GM23248 (cell line): ENCODE data around the gene NAPEPLD.

ENCODE experiments used
- EZH2 ChIP-seq: fragments of 200-600 bp; sonication (generic); IDR thresholded peaks from 2 replicates; pipeline ENCODE4 v1.6.1; 2018; ENCODE audit warnings: antibody characterized with exemption, mild to moderate bottlenecking; ENCODE audit not compliant: insufficient read depth, poor library complexity, severe bottlenecking
- EZH2phosphoT487 ChIP-seq: fragments of 200-600 bp; sonication (generic); IDR thresholded peaks from 2 replicates; pipeline ENCODE4 v1.6.1; 2018; ENCODE audit warnings: antibody characterized with exemption, moderate library complexity, mild to moderate bottlenecking, low read depth; ENCODE audit not compliant: insufficient read depth

- TF ChIP-seq EZH2phosphoT487 (no peak), EZH2 (no peak)
These were observed 5.0 kb downstream of the NAPEPLD start for GRCh38 chr7:103143868-103144267.
